Sigmoid colon (tissue), 7 donors: Measurements from ENCODE around the gene ZPR1. TPM values are rescaled to one million over a fixed set of nuclear protein-coding genes. Genes with fewer than 3 reads are reported as not detected.

Source experiments
- DNase-seq: peaks from one replicate; pipeline ENCODE4 v3.0.0-alpha.2; 2019
- H3K27ac ChIP-seq, 4 donors: fragments of 200-600 bp; sonication (generic); one replicate each; pipeline ENCODE4 v1.5.1; 2016 to 2019; ENCODE audit warnings: mild to moderate bottlenecking in 1 of 4
- H3K27me3 ChIP-seq, 3 donors: fragments of 200-600 bp; sonication (generic); one replicate each; pipeline ENCODE4 v1.5.1; 2019; ENCODE audit warnings: mild to moderate bottlenecking in 1 of 3
- H3K36me3 ChIP-seq, 4 donors: fragments of 200-600 bp; sonication (generic); one replicate each; pipeline ENCODE4 v1.5.1; 2016 to 2019
- H3K4me1 ChIP-seq, 4 donors: fragments of 200-600 bp; sonication (generic); one replicate each; pipeline ENCODE4 v1.5.1; 2017 to 2019
- H3K4me3 ChIP-seq, 4 donors: fragments of 200-600 bp; sonication (generic); one replicate each; pipeline ENCODE4 v1.5.1; 2017 to 2019; ENCODE audit warnings: mild to moderate bottlenecking in 2 of 4, moderate library complexity in 1 of 4
- H3K9me3 ChIP-seq, 4 donors: fragments of 200-600 bp in 3 of 4; sonication (generic) in 3 of 4; one replicate each; pipeline versions ENCODE4 v1.5.1 to v1.6.1; 2013 to 2019
- CTCF ChIP-seq, 4 experiments: fragments of 450-650 bp in 3 of 4; fragments of 200-600 bp in 1 of 4; IDR thresholded peaks; one replicate each; pipeline ENCODE4 v1.5.1; 2016 to 2019; ENCODE audit warnings: antibody characterized with exemption in 4 of 4, mild to moderate bottlenecking in 3 of 4, moderate library complexity in 2 of 4
- EP300 ChIP-seq, 4 donors: sonication (generic); formaldehyde crosslinking; IDR thresholded peaks; one replicate each; pipeline ENCODE4 v1.6.1; 2017; ENCODE audit warnings: antibody characterized with exemption in 4 of 4
- POLR2A ChIP-seq, 2 donors: fragments of 450-650 bp; IDR thresholded peaks; one replicate each; pipeline ENCODE4 v1.6.1; 2016; ENCODE audit warnings: antibody characterized with exemption in 2 of 2, mild to moderate bottlenecking in 2 of 2, moderate library complexity in 2 of 2
- POLR2AphosphoS5 ChIP-seq, 4 donors: sonication (generic); formaldehyde crosslinking; IDR thresholded peaks; one replicate each; pipeline ENCODE4 v1.6.1; 2017; ENCODE audit warnings: antibody characterized with exemption in 4 of 4
- WGBS, 2 donors: extraction: QIAGEN DNeasy Blood & Tissue Kit; methylation state at CpG; one replicate each; pipeline ENCODE4 v1.1.7; 2013; 5-methylcytosine and 5-hydroxymethylcytosine counted together
- intact Hi-C: fragments of 100-400 bp; cut with DNase I; formaldehyde crosslinking; loops from one replicate; pipeline ENCODE4 v1.15.1; 2023
- polyA plus RNA-seq, 3 donors: library from polyadenylated mRNA; stranded (reverse); fragments of 200-250 nt; gene quantifications; one replicate each; pipeline ENCODE4 v1.2.3, GENCODE V29; 2013
- total RNA-seq, 4 donors: library from RNA; depleted of rRNA; stranded (reverse); fragments of >200 nt; gene quantifications; one replicate each; pipeline ENCODE4 v1.1.0, GENCODE V29; 2016
- donor health status: healthy with polysubstance abuse.
- donor health status: Bipolar disorder and iron deficiency.
- donor health status: healthy.

The ZPR1 gene
- total and polyA plus RNA-seq, 7 donors, result 14.7 to 28.6 (median 17.3) TPM

GRCh38 chr11:116790167-116791001 lies 2.6 kb upstream of the ZPR1 start:
- no peak for DNase-seq
- TF ChIP-seq POLR2AphosphoS5 (IDR thresholded peaks at IDR 0.05), result no peak
- TF ChIP-seq EP300 (IDR thresholded peaks at IDR 0.05), result no peak
- no peak for TF ChIP-seq CTCF (IDR thresholded peaks at IDR 0.05)
- TF ChIP-seq POLR2A (IDR thresholded peaks at IDR 0.05), result no peak
- H3K9me3 ChIP-seq, result no peaks in the 10 kb centered on the region
- peaks cover 0 to 29% (median 20%) of the 10 kb centered on the region in 4 donors for H3K4me1 ChIP-seq
- 90% methylated on average over 53 of the region's 53 CpGs for WGBS, 2 donors
- no peaks in the 10 kb centered on the region for H3K27me3 ChIP-seq
- H3K27ac ChIP-seq, result no peak overlapping the region
- intact Hi-C loops, result no loop called here
- peaks cover 0 to 12% (median 4%) of the 10 kb centered on the region in 4 donors for H3K36me3 ChIP-seq
- no peak overlapping the region for H3K4me3 ChIP-seq

- no peak for DNase-seq
- H3K4me3 ChIP-seq, result peak overlapping the region in 1 of 4 donors; percentile 96
- peaks cover 11 to 26% (median 17%) of the 10 kb centered on the region in 4 donors for H3K36me3 ChIP-seq
- no peak for TF ChIP-seq CTCF (IDR thresholded peaks at IDR 0.05)
- TF ChIP-seq EP300 (IDR thresholded peaks at IDR 0.05), result no peak
- no peak for TF ChIP-seq POLR2AphosphoS5 (IDR thresholded peaks at IDR 0.05)
- no peak for TF ChIP-seq POLR2A (IDR thresholded peaks at IDR 0.05)
- H3K9me3 ChIP-seq, result no peaks in the 10 kb centered on the region
- intact Hi-C loops, result loop anchor here (1.0 to 5.0 kb wide), 3 partner anchors 46 to 438 kb away; partner anchors contain the start of gene SIK3
- H3K27ac ChIP-seq, result peak overlapping the region in 1 of 4 donors; percentile 88
- H3K4me1 ChIP-seq, result peaks cover 0 to 29% (median 20%) of the 10 kb centered on the region in 4 donors
- no peaks in the 10 kb centered on the region for H3K27me3 ChIP-seq
- 88 to 90% methylated on average over 4 of the region's 4 CpGs for WGBS, 2 donors
Measured at GRCh38 chr11:116788975-116789374, 1.2 kb upstream of the ZPR1 start.

- intact Hi-C loops, result loop anchor here (1.0 to 5.0 kb wide), 3 partner anchors 47 to 439 kb away; partner anchors contain the start of gene SIK3
- TF ChIP-seq POLR2A (IDR thresholded peaks at IDR 0.05) (no peak), CTCF (IDR thresholded peaks at IDR 0.05) (no peak), EP300 (IDR thresholded peaks at IDR 0.05) (no peak), POLR2AphosphoS5 (IDR thresholded peaks at IDR 0.05) (no peak)
- H3K4me3 ChIP-seq, result peak overlapping the region in 3 of 4 donors; percentile 90 to 97 (median 96)
- 31 to 62% methylated on average over 4 of the region's 4 CpGs for WGBS, 2 donors
- no peaks in the 10 kb centered on the region for H3K27me3 ChIP-seq
- peaks cover 12 to 31% (median 19%) of the 10 kb centered on the region in 4 donors for H3K36me3 ChIP-seq
- peak overlapping the region; percentile 84 to 90 (median 88) for H3K27ac ChIP-seq
- no peak for DNase-seq
- H3K9me3 ChIP-seq, result no peaks in the 10 kb centered on the region
- H3K4me1 ChIP-seq, result peaks cover 0 to 29% (median 20%) of the 10 kb centered on the region in 4 donors
Measured at GRCh38 chr11:116788534-116788933, 711 bp upstream of the ZPR1 start.

- intact Hi-C loops, result loop anchor here (5.0 kb wide), 1 partner anchor 440 kb away; no protein-coding TSS in a partner anchor
- Histone ChIP-seq H3K4me3 (peak overlapping the region; percentile 86 to 97 (median 93)), H3K9me3 (no peaks in the 10 kb centered on the region), H3K4me1 (peaks cover 0 to 29% (median 20%) of the 10 kb centered on the region in 4 donors), H3K27ac (peak overlapping the region; percentile 84 to 90 (median 88)), H3K36me3 (peaks cover 18 to 42% (median 29%) of the 10 kb centered on the region in 4 donors), H3K27me3 (no peaks in the 10 kb centered on the region)
- TF ChIP-seq CTCF (IDR thresholded peaks at IDR 0.05), result no peak
- no peak for TF ChIP-seq POLR2AphosphoS5 (IDR thresholded peaks at IDR 0.05)
- TF ChIP-seq POLR2A (IDR thresholded peaks at IDR 0.05), result no peak
- no peak for TF ChIP-seq EP300 (IDR thresholded peaks at IDR 0.05)
- no peak for DNase-seq
- WGBS, 2 donors, result 0 to 1% methylated on average over 15 of the region's 15 CpGs
Measured at GRCh38 chr11:116787436-116787785, 412 bp downstream of the ZPR1 start.
